GM12873 (cell line): ENCODE data around the gene MED14.
A peak's percentile ranks its signal among the peaks of the same experiment; 100 is the strongest.

Source experiments
- TF ChIP-seq, protein P1 (sequence below): IDR thresholded peaks from 2 replicates; pipeline ENCODE4 v1.5.1; 2012; ENCODE audit warnings: low read depth, mild to moderate bottlenecking, moderate library complexity, low read length, control low read depth; ENCODE audit not compliant: insufficient read depth; ENCODE audit errors: missing control alignments

The MED14 gene

DNA sequence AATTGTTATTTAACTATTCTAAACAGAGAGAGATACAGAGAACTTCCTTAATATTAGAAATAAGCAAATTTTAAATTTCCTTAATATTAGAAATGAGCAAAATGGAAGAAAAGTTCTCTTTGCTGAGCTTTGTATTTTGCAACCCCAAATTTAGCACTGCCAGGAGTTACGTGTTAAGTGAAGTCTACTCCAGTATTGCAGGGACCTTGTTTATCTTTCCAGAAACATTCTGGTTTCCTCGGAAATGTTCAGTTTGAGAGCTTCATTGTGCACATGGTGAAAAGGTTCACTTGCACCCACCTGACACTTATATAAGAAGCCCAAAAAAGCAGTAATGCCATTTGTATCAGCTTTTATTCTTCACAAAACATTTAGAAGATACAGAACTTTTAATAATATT is 81.8 kb downstream of the MED14 start:
- TF ChIP-seq, protein P1, sequence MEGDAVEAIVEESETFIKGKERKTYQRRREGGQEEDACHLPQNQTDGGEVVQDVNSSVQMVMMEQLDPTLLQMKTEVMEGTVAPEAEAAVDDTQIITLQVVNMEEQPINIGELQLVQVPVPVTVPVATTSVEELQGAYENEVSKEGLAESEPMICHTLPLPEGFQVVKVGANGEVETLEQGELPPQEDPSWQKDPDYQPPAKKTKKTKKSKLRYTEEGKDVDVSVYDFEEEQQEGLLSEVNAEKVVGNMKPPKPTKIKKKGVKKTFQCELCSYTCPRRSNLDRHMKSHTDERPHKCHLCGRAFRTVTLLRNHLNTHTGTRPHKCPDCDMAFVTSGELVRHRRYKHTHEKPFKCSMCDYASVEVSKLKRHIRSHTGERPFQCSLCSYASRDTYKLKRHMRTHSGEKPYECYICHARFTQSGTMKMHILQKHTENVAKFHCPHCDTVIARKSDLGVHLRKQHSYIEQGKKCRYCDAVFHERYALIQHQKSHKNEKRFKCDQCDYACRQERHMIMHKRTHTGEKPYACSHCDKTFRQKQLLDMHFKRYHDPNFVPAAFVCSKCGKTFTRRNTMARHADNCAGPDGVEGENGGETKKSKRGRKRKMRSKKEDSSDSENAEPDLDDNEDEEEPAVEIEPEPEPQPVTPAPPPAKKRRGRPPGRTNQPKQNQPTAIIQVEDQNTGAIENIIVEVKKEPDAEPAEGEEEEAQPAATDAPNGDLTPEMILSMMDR = no peak

DNA sequence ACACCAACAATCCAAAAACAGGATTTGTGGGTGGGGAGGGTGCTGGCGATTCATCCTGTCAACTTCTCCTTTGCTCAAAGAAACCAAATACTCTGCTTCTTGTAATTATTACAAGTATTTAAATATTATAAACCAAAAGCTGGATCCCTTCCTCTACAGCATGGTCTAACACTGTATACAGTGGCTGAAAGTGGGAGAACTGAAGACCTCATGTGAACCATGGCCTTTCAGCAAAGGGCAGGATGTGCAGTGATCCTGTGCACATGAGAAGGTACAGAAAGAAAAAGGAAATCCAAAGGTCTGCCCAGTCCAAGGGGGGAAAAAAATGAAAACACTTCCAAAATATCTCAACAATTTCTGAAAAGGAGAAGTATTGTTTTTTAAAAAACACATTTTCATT is 82.7 kb downstream of the MED14 start:
- TF ChIP-seq, protein P1 = no peak

DNA sequence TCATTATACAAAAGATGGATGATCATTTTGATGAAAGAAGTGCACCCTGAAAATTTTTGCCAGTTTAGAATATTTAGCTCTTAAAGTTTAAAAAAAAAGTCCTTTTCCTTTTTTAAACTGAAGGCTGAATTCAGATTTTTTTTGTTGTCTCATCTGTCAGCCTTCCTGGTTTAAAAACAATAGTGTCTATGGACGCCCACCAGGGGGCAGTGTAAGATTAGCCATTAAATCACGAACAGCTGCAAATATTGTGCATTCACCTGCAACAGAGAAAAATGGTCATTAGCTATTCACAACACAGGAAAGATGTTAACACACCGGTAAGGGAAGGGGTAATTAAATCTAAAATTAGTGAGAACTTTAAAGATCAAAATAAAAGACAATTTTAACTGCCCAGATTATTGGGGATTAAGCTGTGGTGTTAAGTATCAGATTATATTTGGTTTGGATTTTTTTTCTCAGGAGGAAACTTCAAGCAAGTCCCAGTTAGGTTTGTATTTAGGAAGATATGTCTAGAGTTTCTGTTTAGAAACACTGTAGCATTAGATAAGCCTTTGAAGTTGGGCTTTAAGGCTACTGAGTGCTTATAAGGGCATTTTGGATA is 83.6 kb downstream of the MED14 start:
- TF ChIP-seq, protein P1 = peak; percentile 60

DNA sequence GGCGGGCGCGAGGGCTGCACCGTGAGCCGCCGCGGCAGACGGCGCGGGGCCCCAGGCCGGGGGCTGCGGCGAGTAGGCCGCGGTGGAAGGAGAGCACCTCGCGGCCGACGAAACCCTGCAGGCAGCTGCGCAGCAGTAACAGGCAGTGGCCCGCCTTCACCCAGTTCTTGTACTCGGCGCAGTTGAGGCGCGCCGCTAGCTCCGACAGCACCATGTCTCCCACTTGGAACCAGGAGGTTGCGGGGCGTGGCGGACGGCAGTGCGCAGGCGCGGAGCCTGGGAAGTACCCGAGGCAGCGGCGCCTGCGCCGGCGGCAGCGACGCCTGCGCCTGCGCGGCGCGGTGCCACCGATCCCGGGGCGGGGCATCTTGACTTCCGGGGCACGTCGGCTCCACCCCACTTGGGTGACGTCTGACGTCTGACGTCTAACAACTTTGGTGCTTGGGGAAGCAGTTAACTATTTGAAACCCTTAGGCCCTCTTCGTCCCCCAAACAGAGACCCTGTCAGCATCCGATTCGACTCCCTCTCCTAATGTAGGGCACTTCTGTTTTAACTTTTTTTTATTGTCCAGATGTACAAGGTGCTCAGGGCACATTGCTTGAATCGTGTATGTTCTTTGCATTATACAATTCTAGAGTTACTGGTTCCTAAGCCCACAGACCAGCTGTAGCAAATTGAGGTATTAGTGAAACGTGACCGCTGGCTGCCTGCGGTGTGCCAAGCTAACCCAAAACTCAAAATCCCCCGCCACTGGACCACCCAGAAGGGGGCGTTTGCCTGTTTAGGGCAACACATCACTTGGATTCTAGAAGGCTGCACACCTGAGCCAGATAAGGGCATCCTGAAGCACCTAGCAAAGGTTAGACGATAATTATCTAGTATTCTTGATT is 87.8 kb downstream of the MED14 start, which contains the start of gene CXorf38:
Gene CXorf38 (minus strand): TSS at position 255 of the 891 bp plus-strand sequence. CDS start 41 bp downstream, at position 214.
- TF ChIP-seq, protein P1 = no peak

DNA sequence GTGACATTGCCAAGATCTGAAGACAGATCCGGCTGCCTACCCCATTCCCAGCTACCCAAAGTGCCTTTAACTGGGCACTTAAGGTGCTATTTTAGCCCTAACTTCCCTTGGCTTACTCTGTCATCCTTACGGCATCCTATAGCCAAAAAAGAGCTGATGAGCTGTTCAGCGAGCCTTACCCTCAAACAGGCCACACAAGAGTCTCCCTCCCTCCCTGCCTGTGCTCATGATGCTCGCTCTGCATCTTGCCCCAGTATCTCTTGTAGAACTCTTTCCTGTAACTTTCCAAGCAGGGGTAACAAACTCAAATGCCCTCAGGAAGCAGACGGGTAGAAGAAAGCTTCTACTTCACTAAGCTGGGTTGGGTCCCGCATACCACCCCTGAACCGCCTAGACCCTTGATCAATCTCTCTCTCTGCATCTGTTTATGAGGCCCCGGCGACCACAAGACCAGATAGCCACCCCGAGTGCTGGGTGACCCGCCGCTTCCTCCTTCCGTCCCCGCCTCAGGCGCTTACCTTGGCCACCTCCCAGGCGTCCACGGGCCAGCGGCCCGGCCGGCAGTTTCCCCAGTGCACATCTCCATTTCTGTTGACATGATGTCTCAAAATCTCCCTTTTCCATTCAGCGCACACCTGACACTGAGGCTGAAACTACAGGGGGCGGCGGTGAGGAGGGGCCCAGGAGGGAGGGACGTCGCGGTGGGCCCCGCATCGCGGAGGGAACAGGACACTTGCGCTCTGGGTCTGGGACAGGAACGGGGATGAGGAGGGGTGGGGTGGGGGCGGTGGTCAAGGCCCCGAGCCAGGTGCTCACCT is 88.6 kb downstream of the MED14 start:
- TF ChIP-seq, protein P1 = no peak

DNA sequence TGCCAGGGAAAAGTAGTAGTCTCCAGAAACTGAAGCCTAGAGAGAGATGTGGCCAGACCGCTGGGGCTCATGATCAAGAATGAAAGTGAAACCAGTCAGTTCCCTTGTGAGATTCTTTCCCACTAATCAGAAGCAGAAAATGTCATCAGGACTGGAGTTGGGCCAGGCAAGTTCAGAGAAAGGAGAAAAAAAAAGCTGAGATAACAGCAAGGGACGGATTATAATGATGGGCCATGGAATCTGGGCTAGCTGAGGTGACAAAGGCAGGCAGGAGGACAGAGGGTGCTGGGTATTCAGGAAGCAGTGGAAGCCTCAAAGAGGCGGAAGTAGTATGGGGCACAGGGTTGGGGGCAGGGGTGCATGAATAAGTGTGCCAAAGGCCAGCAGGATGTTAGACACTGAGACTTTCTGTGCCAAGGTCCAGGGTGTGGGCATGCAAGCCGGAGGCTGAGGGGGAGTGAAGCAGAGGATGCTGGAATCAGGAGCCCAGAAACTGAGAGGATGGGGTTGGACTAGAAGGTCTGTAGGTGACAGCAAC is 90.5 kb downstream of the MED14 start:
- TF ChIP-seq, protein P1 = no peak
